HL-60 (cell line): Measurements from ENCODE around the gene TRIM28.
A peak's percentile ranks its signal among the peaks of the same experiment; 100 is the strongest.

Experiments used
- DNase-seq, 2 experiments: peaks; one replicate each; pipeline ENCODE4 v3.0.0-alpha.2; 2010 to 2020; ENCODE audit warnings: low read depth in 1 of 2, low spot score in 1 of 2
- H3K27ac ChIP-seq: fragments of 250-450 bp; sonication (Bioruptor Pico); replicated peaks from 2 replicates; pipeline ENCODE4 v1.5.1; 2020; ENCODE audit warnings: mild to moderate bottlenecking, moderate library complexity
- H3K27me3 ChIP-seq: fragments of 250-450 bp; sonication (Bioruptor Pico); 2 replicates; pipeline ENCODE4 v1.5.1; 2021; ENCODE audit warnings: mild to moderate bottlenecking, moderate library complexity; ENCODE audit not compliant: insufficient read depth, poor library complexity, severe bottlenecking
- H3K4me3 ChIP-seq: replicated peaks from 2 replicates; pipeline ENCODE4 v1.5.1; 2011; ENCODE audit warnings: mild to moderate bottlenecking, control low read depth, low read length; ENCODE audit not compliant: insufficient read depth
- GABPA ChIP-seq: IDR thresholded peaks from 2 replicates; pipeline ENCODE4 v1.6.1; 2012; ENCODE audit warnings: low read depth
- POLR2AphosphoS5 ChIP-seq: IDR thresholded peaks from 2 replicates; pipeline ENCODE4 v1.6.1; 2012; ENCODE audit warnings: low read depth
- SPI1 ChIP-seq: IDR thresholded peaks from 2 replicates; pipeline ENCODE4 v1.6.1; 2012; ENCODE audit warnings: low read depth, mild to moderate bottlenecking, borderline replicate concordance
- TF ChIP-seq, protein P1 (sequence below): IDR thresholded peaks from one replicate; pipeline ENCODE4 v1.5.1; 2011; ENCODE audit warnings: low read length, control low read depth, inconsistent platforms; ENCODE audit not compliant: insufficient read depth
- TF ChIP-seq, protein P2 (sequence below): IDR thresholded peaks from 2 replicates; pipeline ENCODE4 v1.6.1; 2012; ENCODE audit warnings: low read depth; ENCODE audit not compliant: insufficient replicate concordance

The TRIM28 gene

DNA sequence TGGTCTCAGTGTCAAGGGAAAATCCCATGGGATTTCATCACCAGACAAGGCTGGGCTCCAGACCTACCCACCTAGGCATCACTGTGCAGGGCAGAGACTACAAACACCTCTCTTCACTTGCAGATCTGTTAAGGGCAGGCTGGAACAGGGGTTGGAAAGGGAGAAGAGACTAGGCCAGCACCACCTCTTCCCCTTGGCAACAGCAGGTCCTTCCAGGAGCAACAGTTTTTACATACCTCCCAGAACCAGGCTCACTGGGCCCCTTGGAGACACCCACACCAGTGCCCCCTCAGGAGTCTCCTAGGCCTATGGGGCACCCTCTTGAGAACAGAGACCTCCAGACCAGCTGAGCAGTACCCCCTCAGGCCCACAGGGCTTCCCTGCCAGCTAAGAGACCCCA lies 17.1 kb downstream of the TRIM28 start:
- Histone ChIP-seq H3K27me3 (no peaks in the 10 kb centered on the region), H3K4me3 (no peak overlapping the region), H3K27ac (no peak overlapping the region)
- DNase-seq = no peak
- no peak for TF ChIP-seq SPI1
- TF ChIP-seq, protein P1, sequence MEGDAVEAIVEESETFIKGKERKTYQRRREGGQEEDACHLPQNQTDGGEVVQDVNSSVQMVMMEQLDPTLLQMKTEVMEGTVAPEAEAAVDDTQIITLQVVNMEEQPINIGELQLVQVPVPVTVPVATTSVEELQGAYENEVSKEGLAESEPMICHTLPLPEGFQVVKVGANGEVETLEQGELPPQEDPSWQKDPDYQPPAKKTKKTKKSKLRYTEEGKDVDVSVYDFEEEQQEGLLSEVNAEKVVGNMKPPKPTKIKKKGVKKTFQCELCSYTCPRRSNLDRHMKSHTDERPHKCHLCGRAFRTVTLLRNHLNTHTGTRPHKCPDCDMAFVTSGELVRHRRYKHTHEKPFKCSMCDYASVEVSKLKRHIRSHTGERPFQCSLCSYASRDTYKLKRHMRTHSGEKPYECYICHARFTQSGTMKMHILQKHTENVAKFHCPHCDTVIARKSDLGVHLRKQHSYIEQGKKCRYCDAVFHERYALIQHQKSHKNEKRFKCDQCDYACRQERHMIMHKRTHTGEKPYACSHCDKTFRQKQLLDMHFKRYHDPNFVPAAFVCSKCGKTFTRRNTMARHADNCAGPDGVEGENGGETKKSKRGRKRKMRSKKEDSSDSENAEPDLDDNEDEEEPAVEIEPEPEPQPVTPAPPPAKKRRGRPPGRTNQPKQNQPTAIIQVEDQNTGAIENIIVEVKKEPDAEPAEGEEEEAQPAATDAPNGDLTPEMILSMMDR = no peak
- no peak for TF ChIP-seq POLR2AphosphoS5
- TF ChIP-seq, protein P2, sequence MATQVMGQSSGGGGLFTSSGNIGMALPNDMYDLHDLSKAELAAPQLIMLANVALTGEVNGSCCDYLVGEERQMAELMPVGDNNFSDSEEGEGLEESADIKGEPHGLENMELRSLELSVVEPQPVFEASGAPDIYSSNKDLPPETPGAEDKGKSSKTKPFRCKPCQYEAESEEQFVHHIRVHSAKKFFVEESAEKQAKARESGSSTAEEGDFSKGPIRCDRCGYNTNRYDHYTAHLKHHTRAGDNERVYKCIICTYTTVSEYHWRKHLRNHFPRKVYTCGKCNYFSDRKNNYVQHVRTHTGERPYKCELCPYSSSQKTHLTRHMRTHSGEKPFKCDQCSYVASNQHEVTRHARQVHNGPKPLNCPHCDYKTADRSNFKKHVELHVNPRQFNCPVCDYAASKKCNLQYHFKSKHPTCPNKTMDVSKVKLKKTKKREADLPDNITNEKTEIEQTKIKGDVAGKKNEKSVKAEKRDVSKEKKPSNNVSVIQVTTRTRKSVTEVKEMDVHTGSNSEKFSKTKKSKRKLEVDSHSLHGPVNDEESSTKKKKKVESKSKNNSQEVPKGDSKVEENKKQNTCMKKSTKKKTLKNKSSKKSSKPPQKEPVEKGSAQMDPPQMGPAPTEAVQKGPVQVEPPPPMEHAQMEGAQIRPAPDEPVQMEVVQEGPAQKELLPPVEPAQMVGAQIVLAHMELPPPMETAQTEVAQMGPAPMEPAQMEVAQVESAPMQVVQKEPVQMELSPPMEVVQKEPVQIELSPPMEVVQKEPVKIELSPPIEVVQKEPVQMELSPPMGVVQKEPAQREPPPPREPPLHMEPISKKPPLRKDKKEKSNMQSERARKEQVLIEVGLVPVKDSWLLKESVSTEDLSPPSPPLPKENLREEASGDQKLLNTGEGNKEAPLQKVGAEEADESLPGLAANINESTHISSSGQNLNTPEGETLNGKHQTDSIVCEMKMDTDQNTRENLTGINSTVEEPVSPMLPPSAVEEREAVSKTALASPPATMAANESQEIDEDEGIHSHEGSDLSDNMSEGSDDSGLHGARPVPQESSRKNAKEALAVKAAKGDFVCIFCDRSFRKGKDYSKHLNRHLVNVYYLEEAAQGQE = no peak
- no peak for TF ChIP-seq GABPA

DNA sequence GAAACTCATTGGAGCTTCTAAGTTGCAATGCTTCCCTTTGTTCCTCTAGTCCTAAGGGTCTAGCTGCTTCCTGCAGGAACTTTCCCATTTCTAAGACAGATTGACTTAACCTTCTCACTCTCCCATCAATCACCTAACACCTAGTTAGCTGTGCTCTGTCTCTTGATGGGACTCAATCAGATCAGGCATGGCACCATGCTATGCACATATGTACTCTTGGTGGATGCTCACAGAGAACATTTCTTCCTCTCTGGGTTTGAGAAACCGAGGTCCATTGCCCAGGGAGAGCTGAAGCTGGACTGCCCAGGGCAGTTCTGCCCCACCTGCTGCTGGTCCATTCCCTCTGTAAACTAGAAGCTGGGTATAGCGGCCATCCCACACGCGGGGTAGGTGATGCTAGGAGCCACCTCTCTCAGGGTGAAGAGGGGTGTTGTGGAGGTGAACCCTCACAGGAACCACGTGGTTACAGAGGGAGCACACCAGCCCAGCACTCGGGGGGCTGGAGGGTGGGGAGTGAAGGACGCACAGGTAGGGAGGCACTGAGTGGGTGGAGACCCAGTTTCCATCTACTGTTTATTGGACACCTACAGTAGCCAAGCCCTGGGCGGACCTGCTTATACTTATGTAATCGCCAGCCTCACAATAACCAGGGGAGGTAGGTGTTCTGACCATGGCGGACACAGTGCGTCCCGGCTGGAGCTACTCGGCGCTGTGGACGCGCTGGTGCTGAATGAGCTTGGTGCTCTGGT lies 17.7 kb downstream of the TRIM28 start:
- no peak overlapping the region for H3K4me3 ChIP-seq
- TF ChIP-seq, protein P1 = no peak
- TF ChIP-seq GABPA = no peak
- no peak for TF ChIP-seq SPI1
- no peak for TF ChIP-seq POLR2AphosphoS5

DNA sequence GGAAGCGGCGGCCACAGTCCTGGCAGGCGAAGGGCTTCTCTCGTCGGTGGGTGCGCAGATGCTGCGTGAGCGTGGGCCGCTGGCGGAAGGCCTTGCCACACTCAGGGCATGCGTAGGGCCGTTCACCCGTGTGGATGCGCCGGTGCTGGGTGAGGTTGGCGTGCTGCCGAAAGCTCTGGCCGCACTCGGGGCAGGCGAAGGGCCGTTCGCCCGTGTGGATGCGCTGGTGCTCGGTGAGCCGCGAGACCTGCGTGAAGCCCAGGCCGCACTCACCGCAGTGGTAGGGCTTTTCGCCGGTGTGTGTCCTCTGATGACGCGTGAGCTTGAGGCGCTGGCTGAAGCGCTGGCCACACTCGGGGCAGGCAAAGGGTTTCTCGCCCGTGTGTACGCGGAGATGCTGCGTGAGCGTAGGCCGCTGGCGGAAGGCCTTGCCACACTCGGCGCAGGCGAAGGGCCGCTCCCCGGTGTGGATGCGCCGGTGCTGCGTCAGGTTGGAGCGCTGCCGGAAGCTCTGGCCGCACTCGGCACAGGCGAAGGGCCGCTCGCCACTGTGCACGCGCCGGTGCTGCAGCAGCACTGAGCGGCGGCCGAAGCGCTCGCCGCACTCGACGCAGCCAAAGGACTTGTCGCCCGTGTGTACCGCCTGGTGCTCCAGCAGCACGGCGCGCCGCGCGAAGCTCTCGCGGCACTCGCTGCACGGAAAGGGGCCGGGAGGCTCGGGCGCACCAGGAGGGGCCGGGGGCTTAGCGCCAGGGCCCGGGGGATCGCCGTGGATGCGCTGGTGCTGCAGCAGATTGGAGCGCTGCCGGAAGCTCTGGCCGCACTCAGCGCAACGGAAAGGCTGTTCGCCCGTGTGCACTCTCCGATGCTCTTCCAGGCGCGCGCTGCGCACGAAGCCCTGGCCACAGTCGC lies 18.5 kb downstream of the TRIM28 start:
- TF ChIP-seq POLR2AphosphoS5 (peak; percentile 76; the same call in 1 of the 2 replicates), SPI1 (no peak), GABPA (peak; percentile 60)
- TF ChIP-seq, protein P1 = no peak
- TF ChIP-seq, protein P2 = no peak
- Histone ChIP-seq H3K27ac (no peak overlapping the region), H3K27me3 (no peaks in the 10 kb centered on the region), H3K4me3 (peak overlapping the region; percentile 21)
- no peak for DNase-seq

More for the DNA sequence above, 17.7 kb downstream of the TRIM28 start:
- Histone ChIP-seq H3K27me3 (no peaks in the 10 kb centered on the region), H3K27ac (no peak overlapping the region)
- no peak for DNase-seq
